Vagina (tissue), 2 donors: ENCODE results near the gene KITLG.

ENCODE experiments used
- CTCF ChIP-seq, 3 experiments: fragments of 450-650 bp in 2 of 3; fragments of 200-600 bp in 1 of 3; sonication (generic) in 1 of 3; IDR thresholded peaks; one replicate each; pipeline ENCODE4 v1.5.1; 2017 to 2019; ENCODE audit warnings: antibody characterized with exemption in 3 of 3, mild to moderate bottlenecking in 2 of 3, moderate library complexity in 2 of 3
- POLR2A ChIP-seq, 2 donors: fragments of 450-650 bp; IDR thresholded peaks; one replicate each; pipeline ENCODE4 v1.6.1; 2017; ENCODE audit warnings: antibody characterized with exemption in 2 of 2, mild to moderate bottlenecking in 2 of 2, moderate library complexity in 2 of 2
- POLR2AphosphoS5 ChIP-seq, 2 donors: sonication (generic); formaldehyde crosslinking; IDR thresholded peaks; one replicate each; pipeline ENCODE4 v1.9.0; 2017; ENCODE audit warnings: antibody characterized with exemption in 2 of 2, mild to moderate bottlenecking in 2 of 2, low read depth in 1 of 2; ENCODE audit not compliant: insufficient read depth in 1 of 2

DNA sequence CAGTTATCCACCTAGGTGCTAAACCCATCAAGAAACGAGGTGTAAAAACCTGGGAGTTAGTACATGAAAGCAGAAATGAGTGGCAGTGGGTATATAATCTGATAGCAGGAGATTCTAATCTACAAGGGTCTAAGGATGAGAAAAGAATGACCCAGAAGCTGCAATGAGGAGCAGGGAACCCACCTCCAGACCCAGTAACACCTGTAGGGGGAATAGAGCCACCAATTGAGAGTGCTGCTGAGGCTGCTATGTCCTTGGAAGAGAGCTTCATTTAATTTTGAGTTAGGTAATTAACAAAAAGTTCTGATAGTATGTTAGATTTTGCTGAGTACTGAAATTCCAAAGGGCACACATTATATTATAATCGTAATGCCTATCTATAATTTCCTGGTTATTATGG is 89.8 kb downstream of the KITLG start:
- TF ChIP-seq CTCF (IDR thresholded peaks at IDR 0.05) (no peak), POLR2A (IDR thresholded peaks at IDR 0.05) (no peak), POLR2AphosphoS5 (IDR thresholded peaks at IDR 0.05; ENCODE audit: insufficient read depth in 1 of 2, low read depth in 1 of 2) (no peak)
